ENCODE measurements around the gene PCDHGA6. TPM values are rescaled to one million over a fixed set of nuclear protein-coding genes. Genes with fewer than 3 reads are reported as not detected.
A peak's percentile ranks its signal among the peaks of the same experiment; 100 is the strongest.
"Not testable (repeated sequence)": the region's sequence is repeated elsewhere in the genome, so short reads cannot be mapped to it uniquely, and the experiment has no call there.

PCDHGA6 gene
- total RNA-seq, 1 experiment from 2014 or later: 1.4 TPM

- DNase-seq (ENCODE audit: low read depth in 1 of 2, low spot score in 2 of 2): no peak
- Histone ChIP-seq H3K27me3 (replicated peaks) (no peaks in the 10 kb centered on the region), H3K27ac (no peak overlapping the region), H3K9me3 (replicated peaks) (peaks cover 39% of the 10 kb centered on the region), H3K4me3 (no peak overlapping the region), H3K36me3 (no peaks in the 10 kb centered on the region), H3K4me1 (replicated peaks) (no peaks in the 10 kb centered on the region)
These were observed 1.9 kb upstream of the PCDHGA6 start for GRCh38 chr5:141371572-141372475.

- peaks cover 39% of the 10 kb centered on the region for H3K9me3 ChIP-seq (replicated peaks)
- H3K27ac ChIP-seq: no peak overlapping the region
- H3K27me3 ChIP-seq (replicated peaks): no peaks in the 10 kb centered on the region
- H3K4me3 ChIP-seq: no peak overlapping the region
- DNase-seq (ENCODE audit: low read depth in 1 of 2, low spot score in 2 of 2): no peak
- no peaks in the 10 kb centered on the region for H3K4me1 ChIP-seq (replicated peaks)
- H3K36me3 ChIP-seq: no peaks in the 10 kb centered on the region
These were observed 936 bp downstream of the PCDHGA6 start for GRCh38 chr5:141374627-141375026.

GRCh38 chr5:141375444-141376155 lies 1.9 kb downstream of the PCDHGA6 start:
- H3K27ac ChIP-seq; H3K36me3 ChIP-seq; H3K4me3 ChIP-seq; H3K4me1 ChIP-seq (replicated peaks); H3K27me3 ChIP-seq (replicated peaks): not testable (repeated sequence)
- DNase-seq (ENCODE audit: low read depth in 1 of 2, low spot score in 2 of 2): peak in 1 of 2 experiments; percentile 44
- peaks cover 36% of the 10 kb centered on the region for H3K9me3 ChIP-seq (replicated peaks)

GRCh38 chr5:141382469-141383294 lies 9.0 kb downstream of the PCDHGA6 start, which contains the start of gene PCDHGA7:
Gene PCDHGA7 (plus strand): TSS chr5:141382742. CDS start chr5:141382900, 158 bp downstream.
- DNase-seq (ENCODE audit: low read depth in 1 of 2, low spot score in 2 of 2): no peak

GRCh38 chr5:141383345-141383744 lies 9.7 kb downstream of the PCDHGA6 start:
- H3K4me3 ChIP-seq: no peak overlapping the region

More at GRCh38 chr5:141382469-141383294, 9.0 kb downstream of the PCDHGA6 start, which contains the start of gene PCDHGA7:
- Histone ChIP-seq H3K4me1 (replicated peaks) (no peaks in the 10 kb centered on the region), H3K27ac (no peak within 1 kb of the TSS), H3K27me3 (replicated peaks) (no peaks in the 10 kb centered on the region), H3K4me3 (peak within 1 kb of the TSS; percentile 9; the same call in 1 of the 2 replicates), H3K36me3 (no peaks in the 10 kb centered on the region), H3K9me3 (replicated peaks) (peaks cover 29% of the 10 kb centered on the region)

GRCh38 chr5:141384471-141385267 lies 11.0 kb downstream of the PCDHGA6 start:
- Histone ChIP-seq H3K27ac (no peak overlapping the region), H3K9me3 (replicated peaks) (peaks cover 39% of the 10 kb centered on the region), H3K27me3 (replicated peaks) (no peaks in the 10 kb centered on the region), H3K36me3 (no peaks in the 10 kb centered on the region), H3K4me1 (replicated peaks) (no peaks in the 10 kb centered on the region), H3K4me3 (no peak overlapping the region)
- DNase-seq (ENCODE audit: low read depth in 1 of 2, low spot score in 2 of 2): no peak

More at GRCh38 chr5:141383345-141383744, 9.7 kb downstream of the PCDHGA6 start:
- DNase-seq (ENCODE audit: low read depth in 1 of 2, low spot score in 2 of 2): no peak
- Histone ChIP-seq H3K27ac (no peak overlapping the region), H3K36me3 (no peaks in the 10 kb centered on the region), H3K27me3 (replicated peaks) (no peaks in the 10 kb centered on the region), H3K9me3 (replicated peaks) (peaks cover 31% of the 10 kb centered on the region), H3K4me1 (replicated peaks) (no peaks in the 10 kb centered on the region)

- not testable (repeated sequence) for H3K4me3 ChIP-seq; H3K27ac ChIP-seq; DNase-seq (ENCODE audit: low read depth in 1 of 2, low spot score in 2 of 2); H3K36me3 ChIP-seq; H3K27me3 ChIP-seq (replicated peaks); H3K4me1 ChIP-seq (replicated peaks)
- H3K9me3 ChIP-seq (replicated peaks): peaks cover 43% of the 10 kb centered on the region
These were observed 14.0 kb downstream of the PCDHGA6 start, which contains the start of gene PCDHGB4 for GRCh38 chr5:141387557-141388311. Gene PCDHGB4 (plus strand): TSS chr5:141387698. CDS start chr5:141387885, 187 bp downstream.

GRCh38 chr5:141388661-141389060 lies 15.0 kb downstream of the PCDHGA6 start:
- Histone ChIP-seq H3K4me1 (replicated peaks) (no peaks in the 10 kb centered on the region), H3K4me3 (no peak overlapping the region), H3K27me3 (replicated peaks) (no peaks in the 10 kb centered on the region), H3K27ac (no peak overlapping the region), H3K36me3 (no peaks in the 10 kb centered on the region), H3K9me3 (replicated peaks) (peaks cover 36% of the 10 kb centered on the region)
- no peak for DNase-seq (ENCODE audit: low read depth in 1 of 2, low spot score in 2 of 2)

- Histone ChIP-seq H3K4me1 (replicated peaks) (no peaks in the 10 kb centered on the region), H3K9me3 (replicated peaks) (peaks cover 37% of the 10 kb centered on the region), H3K4me3 (no peak overlapping the region), H3K36me3 (no peaks in the 10 kb centered on the region), H3K27ac (no peak overlapping the region), H3K27me3 (replicated peaks) (no peaks in the 10 kb centered on the region)
- no peak for DNase-seq (ENCODE audit: low read depth in 1 of 2, low spot score in 2 of 2)
These were observed 15.7 kb downstream of the PCDHGA6 start for GRCh38 chr5:141389153-141390042.

- peaks cover 40% of the 10 kb centered on the region for H3K9me3 ChIP-seq (replicated peaks)
- H3K27ac ChIP-seq: no peak within 1 kb of the TSS
- DNase-seq (ENCODE audit: low read depth in 1 of 2, low spot score in 2 of 2): no peak
- H3K4me1 ChIP-seq (replicated peaks): no peaks in the 10 kb centered on the region
- H3K36me3 ChIP-seq: no peaks in the 10 kb centered on the region
- H3K4me3 ChIP-seq: no peak within 1 kb of the TSS
- H3K27me3 ChIP-seq (replicated peaks): no peaks in the 10 kb centered on the region
These were observed 18.9 kb downstream of the PCDHGA6 start, which contains the start of gene PCDHGA8 for GRCh38 chr5:141392429-141393198. Gene PCDHGA8 (plus strand): TSS chr5:141392633. CDS start chr5:141392814, 181 bp downstream.

GRCh38 chr5:141393267-141393666 lies 19.6 kb downstream of the PCDHGA6 start:
- H3K9me3 ChIP-seq (replicated peaks): peaks cover 39% of the 10 kb centered on the region
- no peak for DNase-seq (ENCODE audit: low read depth in 1 of 2, low spot score in 2 of 2)

More at GRCh38 chr5:141393267-141393666, 19.6 kb downstream of the PCDHGA6 start:
- H3K36me3 ChIP-seq: no peaks in the 10 kb centered on the region
- H3K27ac ChIP-seq: no peak overlapping the region
- no peaks in the 10 kb centered on the region for H3K27me3 ChIP-seq (replicated peaks)
- no peak overlapping the region for H3K4me3 ChIP-seq
- no peaks in the 10 kb centered on the region for H3K4me1 ChIP-seq (replicated peaks)
